ENCODE data around the gene PHOX2A. TPM values are rescaled to one million over a fixed set of nuclear protein-coding genes. Genes with fewer than 3 reads are reported as not detected.
A peak's percentile ranks its signal among the peaks of the same experiment; 100 is the strongest.

PHOX2A gene
- total and polyA plus RNA-seq, 2 of the 13 experiments (the other 11 are each of a cell fraction or from before 2014, with no cell fraction given), result not detected

- TF ChIP-seq CTCF (CRISPR knock-in tag; IDR thresholded peaks at IDR 0.05) (peak; percentile 20; the same call in 1 of the 2 replicates), ZNF607 (CRISPR knock-in tag; IDR thresholded peaks at IDR 0.05; ENCODE audit: borderline replicate concordance) (no peak), RXRB (CRISPR knock-in tag; IDR thresholded peaks at IDR 0.05; ENCODE audit: borderline replicate concordance) (no peak), ELF1 (CRISPR knock-in tag; IDR thresholded peaks at IDR 0.05) (peak; percentile 57), SRSF1 (optimal IDR thresholded peaks at IDR 0.05; ENCODE audit: low read depth, low read length) (no peak), PHF20 (CRISPR knock-in tag; IDR thresholded peaks at IDR 0.05) (no peak), SAP130 (CRISPR knock-in tag; IDR thresholded peaks at IDR 0.05; ENCODE audit: low read depth) (peak; percentile 74), SRF (IDR thresholded peaks at IDR 0.05; ENCODE audit: low read depth, low read length) (peak; percentile 70), MYPOP (CRISPR knock-in tag; IDR thresholded peaks at IDR 0.05) (peak; percentile 65), SP4 (CRISPR knock-in tag; IDR thresholded peaks at IDR 0.05) (peak; percentile 80), ZFP62 (CRISPR knock-in tag; IDR thresholded peaks at IDR 0.05) (no peak), SOX6 (IDR thresholded peaks at IDR 0.05) (no peak), SOX6 (CRISPR knock-in tag; IDR thresholded peaks at IDR 0.05) (peak; percentile 9; the same call in 1 of the 2 replicates), MIER3 (CRISPR knock-in tag; IDR thresholded peaks at IDR 0.05; ENCODE audit: borderline replicate concordance) (peak; percentile 47; the same call in 1 of the 2 replicates), SMC3 (IDR thresholded peaks at IDR 0.05; ENCODE audit: low read length) (no peak), JUNB (CRISPR knock-in tag; IDR thresholded peaks at IDR 0.05; ENCODE audit: borderline replicate concordance) (no peak), EZH2 (conservative IDR thresholded peaks at IDR 0.05; ENCODE audit: low read depth, low read length) (no peak), HMGXB4 (CRISPR knock-in tag; IDR thresholded peaks at IDR 0.05; ENCODE audit: borderline replicate concordance in 1 of 2, low read depth in 1 of 2) (0 out of 4 replicates have a peak, but pooled peaks of 1 of the 2 experiments have one; percentile 16), ZNF816 (CRISPR knock-in tag; IDR thresholded peaks at IDR 0.05; ENCODE audit: borderline replicate concordance) (no peak), ZNF564 (CRISPR knock-in tag; IDR thresholded peaks at IDR 0.05) (no peak), PHF21A (CRISPR knock-in tag; IDR thresholded peaks at IDR 0.05) (no peak), ZNF333 (CRISPR knock-in tag; IDR thresholded peaks at IDR 0.05; ENCODE audit: borderline replicate concordance) (no peak), IKZF1 (IDR thresholded peaks at IDR 0.05) (no peak), ZNF766 (CRISPR knock-in tag; IDR thresholded peaks at IDR 0.05; ENCODE audit: borderline replicate concordance) (no peak), ZNF709 (CRISPR knock-in tag; IDR thresholded peaks at IDR 0.05) (no peak), DMAP1 (CRISPR knock-in tag; IDR thresholded peaks at IDR 0.05) (peak; percentile 31; the same call in 1 of the 2 replicates), DR1 (CRISPR knock-in tag; IDR thresholded peaks at IDR 0.05) (peak; percentile 39; the same call in 1 of the 2 replicates)
Measured at GRCh38 chr11:72222907-72223614, 20.9 kb downstream of the PHOX2A start (continued).
